Bone marrow (tissue), 2 donors: ENCODE data around the gene BTBD9.

Experiments
- DNase-seq, 2 donors: peaks; one replicate each; lab custom pipeline; 2025; lab: John Stamatoyannopoulos, UW

BTBD9 gene

GRCh38 chr6:38239719-38240451, 399.8 kb downstream of the BTBD9 start:
- DNase-seq = no peak

- no peak for DNase-seq
These were observed 403.1 kb downstream of the BTBD9 start for GRCh38 chr6:38236631-38237030.

- no peak for DNase-seq
These were observed 404.6 kb downstream of the BTBD9 start for GRCh38 chr6:38234934-38235682.

- no peak for DNase-seq
These were observed 405.6 kb downstream of the BTBD9 start for GRCh38 chr6:38234141-38234540.

- no peak for DNase-seq
These were observed 406.5 kb downstream of the BTBD9 start for GRCh38 chr6:38233161-38233791.

GRCh38 chr6:38225766-38226165, 414.0 kb downstream of the BTBD9 start:
- DNase-seq = no peak

GRCh38 chr6:38221251-38221650, 418.5 kb downstream of the BTBD9 start:
- no peak for DNase-seq

GRCh38 chr6:38220069-38220723, 419.5 kb downstream of the BTBD9 start:
- DNase-seq = no peak

- no peak for DNase-seq
These were observed 421.5 kb downstream of the BTBD9 start for GRCh38 chr6:38218235-38218634.

- no peak for DNase-seq
These were observed 423.3 kb downstream of the BTBD9 start for GRCh38 chr6:38216451-38216850.

GRCh38 chr6:38215651-38216311, 423.9 kb downstream of the BTBD9 start:
- no peak for DNase-seq

- no peak for DNase-seq
These were observed 424.5 kb downstream of the BTBD9 start for GRCh38 chr6:38215225-38215624.

- DNase-seq = no peak
These were observed 425.6 kb downstream of the BTBD9 start for GRCh38 chr6:38214159-38214558.

GRCh38 chr6:38213251-38213658, 426.5 kb downstream of the BTBD9 start:
- no peak for DNase-seq

GRCh38 chr6:38212579-38212978, 427.1 kb downstream of the BTBD9 start:
- DNase-seq = no peak

- DNase-seq = no peak
These were observed 427.6 kb downstream of the BTBD9 start for GRCh38 chr6:38212116-38212515.

GRCh38 chr6:38209371-38210260, 430.1 kb downstream of the BTBD9 start:
- DNase-seq = no peak

- DNase-seq = no peak
These were observed 431.7 kb downstream of the BTBD9 start for GRCh38 chr6:38208028-38208427.

- no peak for DNase-seq
These were observed 432.4 kb downstream of the BTBD9 start for GRCh38 chr6:38207375-38207774.

GRCh38 chr6:38198219-38198618, 441.5 kb downstream of the BTBD9 start:
- DNase-seq = no peak

- DNase-seq = no peak
These were observed 444.6 kb downstream of the BTBD9 start for GRCh38 chr6:38195113-38195635.
